Esophagus squamous epithelium (tissue), 5 donors: ENCODE measurements around the gene GPC1. TPM values are rescaled to one million over a fixed set of nuclear protein-coding genes. Genes with fewer than 3 reads are reported as not detected.

Source experiments
- DNase-seq: peaks from one replicate; lab custom pipeline; 2025; lab: John Stamatoyannopoulos, UW
- H3K27ac ChIP-seq, 4 donors: fragments of 200-600 bp; sonication (generic); one replicate each; pipeline ENCODE4 v1.5.1; 2016 to 2019; ENCODE audit warnings: mild to moderate bottlenecking in 1 of 4
- H3K27me3 ChIP-seq, 4 donors: fragments of 200-600 bp; sonication (generic); 1 replicate in 3 of 4; 2 replicates in 1 of 4; pipeline versions ENCODE4 v1.5.1 to v1.6.0; 2017 to 2021; ENCODE audit warnings: antibody characterized with exemption in 1 of 4
- H3K36me3 ChIP-seq, 3 donors: fragments of 200-600 bp; sonication (generic); one replicate each; pipeline ENCODE4 v1.5.1; 2016 to 2019
- H3K4me1 ChIP-seq, 3 donors: fragments of 200-600 bp; sonication (generic); one replicate each; pipeline ENCODE4 v1.5.1; 2017 to 2019
- H3K4me3 ChIP-seq, 4 donors: fragments of 200-600 bp; sonication (generic); 1 replicate in 3 of 4; 2 replicates in 1 of 4; pipeline ENCODE4 v1.5.1; 2016 to 2019; ENCODE audit warnings: mild to moderate bottlenecking in 2 of 4, moderate library complexity in 1 of 4
- H3K9me3 ChIP-seq, 3 donors: fragments of 200-600 bp; sonication (generic); one replicate each; pipeline ENCODE4 v1.5.1; 2016 to 2019
- CTCF ChIP-seq, 6 experiments: fragments of 450-650 bp in 4 of 6; fragments of 200-600 bp in 2 of 6; sonication (generic) in 2 of 6; IDR thresholded peaks; one replicate each; pipeline ENCODE4 v1.5.1; 2016 to 2019; ENCODE audit warnings: antibody characterized with exemption in 6 of 6, mild to moderate bottlenecking in 4 of 6, moderate library complexity in 4 of 6
- POLR2A ChIP-seq, 4 donors: fragments of 450-650 bp; IDR thresholded peaks; one replicate each; pipeline ENCODE4 v1.6.1; 2017; ENCODE audit warnings: antibody characterized with exemption in 4 of 4, mild to moderate bottlenecking in 4 of 4, moderate library complexity in 3 of 4
- WGBS, 2 donors: methylation state at CpG; one replicate each; pipeline ENCODE4 v1.1.5; 2018; 5-methylcytosine and 5-hydroxymethylcytosine counted together
- intact Hi-C: fragments of 100-400 bp; cut with DNase I; formaldehyde crosslinking; loops from one replicate; pipeline ENCODE4 v1.15.0; 2022
- total RNA-seq, 4 donors: library from RNA; depleted of rRNA; stranded (reverse); fragments of >200 nt; gene quantifications; one replicate each; pipeline ENCODE4 v1.1.0, GENCODE V29; 2016
- donor health status: DM: yes; HTN: yes; CAD: no.

Gene GPC1
- total RNA-seq, 4 donors from 2014 or later: 59.3 to 129 (median 78.6) TPM

GRCh38 chr2:240425697-240426096 is 9.8 kb upstream of the GPC1 start:
- DNase-seq: no peak
- Histone ChIP-seq H3K36me3 (no peaks in the 10 kb centered on the region), H3K27me3 (peaks cover 0 to 12% (median 0%) of the 10 kb centered on the region in 4 donors), H3K4me3 (no peak overlapping the region), H3K9me3 (peaks cover 0 to 16% (median 7%) of the 10 kb centered on the region in 3 donors), H3K27ac (no peak overlapping the region), H3K4me1 (peaks cover 0 to 6% (median 0%) of the 10 kb centered on the region in 3 donors)
- intact Hi-C loops: no loop called here
- no peak for TF ChIP-seq POLR2A (IDR thresholded peaks at IDR 0.05)
- no peak for TF ChIP-seq CTCF (IDR thresholded peaks at IDR 0.05)
- WGBS, 2 donors: 92% methylated on average over 5 of the region's 5 CpGs

- DNase-seq: no peak
- H3K27me3 ChIP-seq: peaks cover 0 to 9% (median 0%) of the 10 kb centered on the region in 4 donors
- WGBS, 2 donors: 56% methylated on average over 10 to 12 of the region's 21 CpGs
- no peaks in the 10 kb centered on the region for H3K36me3 ChIP-seq
- peaks cover 0 to 3% (median 0%) of the 10 kb centered on the region in 3 donors for H3K9me3 ChIP-seq
- no peak overlapping the region for H3K4me3 ChIP-seq
- peaks cover 0 to 6% (median 0%) of the 10 kb centered on the region in 3 donors for H3K4me1 ChIP-seq
- intact Hi-C loops: no loop called here
- TF ChIP-seq POLR2A (IDR thresholded peaks at IDR 0.05): no peak
- H3K27ac ChIP-seq: peak overlapping the region in 1 of 4 donors; percentile 48
Observed at GRCh38 chr2:240426845-240427721, 8.4 kb upstream of the GPC1 start.

- Histone ChIP-seq H3K36me3 (no peaks in the 10 kb centered on the region), H3K27ac (no peak overlapping the region), H3K4me1 (peaks cover 0 to 11% (median 1%) of the 10 kb centered on the region in 3 donors), H3K27me3 (peaks cover 0 to 9% (median 0%) of the 10 kb centered on the region in 4 donors), H3K9me3 (no peaks in the 10 kb centered on the region), H3K4me3 (no peak overlapping the region)
- DNase-seq: no peak
- TF ChIP-seq CTCF (IDR thresholded peaks at IDR 0.05): no peak
- peak in 1 of 4 donors; percentile 8 for TF ChIP-seq POLR2A (IDR thresholded peaks at IDR 0.05)
- intact Hi-C loops: no loop called here
- 69 to 76% methylated on average over 6 of the region's 6 CpGs for WGBS, 2 donors
Observed at GRCh38 chr2:240427729-240428128, 7.7 kb upstream of the GPC1 start.

- no peaks in the 10 kb centered on the region for H3K36me3 ChIP-seq
- intact Hi-C loops: no loop called here
- WGBS, 2 donors: 80 to 86% methylated on average over 5 of the region's 5 CpGs
- H3K27me3 ChIP-seq: peaks cover 0 to 9% (median 0%) of the 10 kb centered on the region in 4 donors
- H3K4me1 ChIP-seq: peaks cover under 1 to 16% (median 6%) of the 10 kb centered on the region in 3 donors
- no peak overlapping the region for H3K27ac ChIP-seq
- DNase-seq: no peak
- H3K4me3 ChIP-seq: no peak overlapping the region
- no peaks in the 10 kb centered on the region for H3K9me3 ChIP-seq
- TF ChIP-seq CTCF (IDR thresholded peaks at IDR 0.05): no peak
- TF ChIP-seq POLR2A (IDR thresholded peaks at IDR 0.05): no peak
Observed at GRCh38 chr2:240428245-240428644, 7.2 kb upstream of the GPC1 start.

- no peak for TF ChIP-seq CTCF (IDR thresholded peaks at IDR 0.05)
- no peak for TF ChIP-seq POLR2A (IDR thresholded peaks at IDR 0.05)
- Histone ChIP-seq H3K27me3 (peaks cover 0 to 12% (median 0%) of the 10 kb centered on the region in 4 donors), H3K27ac (no peak overlapping the region), H3K36me3 (no peaks in the 10 kb centered on the region), H3K9me3 (no peaks in the 10 kb centered on the region), H3K4me1 (peaks cover 5 to 28% (median 16%) of the 10 kb centered on the region in 3 donors), H3K4me3 (no peak overlapping the region)
- intact Hi-C loops: no loop called here
- no peak for DNase-seq
- 81 to 84% methylated on average over 3 of the region's 10 CpGs for WGBS, 2 donors
Observed at GRCh38 chr2:240429341-240429871, 6.1 kb upstream of the GPC1 start.
